IPS-20b (cell line): ENCODE results near the gene KIRREL3.

Experiments
- H3K27ac ChIP-seq: one replicate; pipeline ENCODE4 v1.5.1; 2013; ENCODE audit warnings: low read length
- H3K27me3 ChIP-seq: 2 replicates; pipeline ENCODE4 v1.6.1; 2013; ENCODE audit warnings: mild to moderate bottlenecking, low read length, inconsistent platforms; ENCODE audit not compliant: insufficient read depth
- H3K36me3 ChIP-seq: 2 replicates; pipeline ENCODE4 v1.6.1; 2013; ENCODE audit warnings: low read depth, mild to moderate bottlenecking, inconsistent platforms, low read length, moderate library complexity; ENCODE audit not compliant: insufficient read depth
- H3K4me1 ChIP-seq: 2 replicates; pipeline ENCODE4 v1.6.1; 2013; ENCODE audit warnings: mild to moderate bottlenecking, control low read depth, inconsistent platforms, low read length, moderate library complexity; ENCODE audit not compliant: insufficient read depth
- H3K4me3 ChIP-seq: 2 replicates; pipeline ENCODE4 v1.5.1; 2013; ENCODE audit warnings: mild to moderate bottlenecking, low read length, inconsistent platforms
- H3K9ac ChIP-seq: 2 replicates; pipeline ENCODE4 v1.6.1; 2013; ENCODE audit warnings: low read depth, mild to moderate bottlenecking, inconsistent platforms, low read length, moderate library complexity
- H3K9me3 ChIP-seq: 2 replicates; pipeline ENCODE4 v1.6.1; 2013; ENCODE audit warnings: mild to moderate bottlenecking, low read depth, low read length, inconsistent platforms; ENCODE audit not compliant: insufficient read depth

KIRREL3 gene

DNA sequence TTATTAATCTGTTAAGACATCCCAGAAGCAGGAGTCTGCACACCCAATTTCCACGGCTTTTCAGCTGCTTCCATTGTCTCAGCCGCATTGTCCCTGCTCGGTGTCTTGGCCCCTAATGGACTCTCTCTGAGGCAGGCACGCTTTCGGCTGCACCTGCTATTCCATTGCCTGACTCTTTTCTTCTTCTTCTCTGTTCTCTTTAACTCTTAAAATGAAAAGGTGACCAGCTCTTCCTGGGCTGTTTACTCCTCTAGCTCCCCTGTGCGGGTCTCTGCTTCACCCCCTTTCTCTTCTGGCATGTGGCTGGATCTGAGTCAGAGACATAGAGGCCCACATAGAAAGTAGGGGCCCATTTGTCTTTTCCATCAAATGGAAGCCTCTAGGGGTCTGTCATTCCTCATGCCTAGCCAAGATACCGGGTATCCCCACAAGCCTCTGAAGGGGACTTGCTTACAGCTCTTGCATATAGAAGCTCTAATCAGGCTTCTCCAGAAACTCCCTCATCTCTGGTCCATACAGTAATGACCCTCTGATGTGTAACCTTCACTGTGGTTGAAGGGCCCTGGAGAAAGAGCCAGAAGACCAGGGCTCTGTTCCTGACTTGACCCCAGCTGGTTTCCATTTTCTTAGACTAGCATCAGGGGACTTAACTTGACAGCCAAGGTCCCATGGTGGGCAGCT is 401.2 kb downstream of the KIRREL3 start:
- Histone ChIP-seq H3K27me3 (peaks cover 25% of the 10 kb centered on the region; the same call in 1 of the 2 replicates), H3K9me3 (no peaks in the 10 kb centered on the region), H3K9ac (no peak overlapping the region), H3K27ac (no peak overlapping the region), H3K4me1 (peaks cover 22% of the 10 kb centered on the region; the same call in 1 of the 2 replicates), H3K36me3 (no peaks in the 10 kb centered on the region), H3K4me3 (no peak overlapping the region)

DNA sequence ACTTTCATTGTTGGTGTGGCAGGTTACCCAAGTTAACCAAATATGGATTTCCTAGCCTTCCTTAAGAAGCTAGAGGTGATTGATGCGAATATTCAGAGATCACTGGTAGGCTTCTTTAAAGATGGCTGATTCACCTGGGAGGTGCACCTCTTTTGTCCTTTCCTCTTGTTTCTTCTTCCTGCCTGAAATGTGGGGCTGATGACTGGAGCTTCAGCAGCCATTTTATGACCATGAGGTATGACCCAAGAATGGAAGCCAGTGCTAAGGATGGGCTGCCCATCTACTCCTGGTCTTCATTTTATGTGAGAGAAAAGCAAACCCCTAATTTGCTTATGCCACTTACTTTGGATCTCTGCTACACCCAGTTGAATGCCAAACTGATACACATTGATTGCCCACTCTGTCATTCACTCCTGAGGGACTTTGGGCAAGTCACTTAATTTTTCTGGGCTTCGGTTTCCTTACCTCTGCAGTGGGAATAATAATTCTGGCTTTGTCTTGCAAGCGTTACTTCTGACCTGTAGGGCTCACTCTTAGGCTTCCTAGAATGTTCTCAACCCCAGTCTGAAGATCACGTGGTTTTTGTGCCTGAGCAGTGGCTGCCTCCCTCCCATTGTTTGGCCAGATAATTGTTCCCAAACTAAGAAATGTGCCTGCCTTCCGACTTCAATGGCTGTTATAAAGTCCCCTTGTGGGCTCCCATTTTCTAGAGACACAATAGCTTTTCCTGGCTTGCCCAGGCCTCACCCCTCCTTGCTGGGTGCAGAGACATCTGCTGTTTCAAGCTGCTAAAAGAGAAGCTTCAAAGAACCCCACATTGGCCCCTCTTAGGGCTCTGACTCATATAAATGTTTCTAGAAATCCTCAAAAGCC is 402.0 kb downstream of the KIRREL3 start:
- Histone ChIP-seq H3K4me1 (peaks cover 22% of the 10 kb centered on the region; the same call in 1 of the 2 replicates), H3K36me3 (no peaks in the 10 kb centered on the region), H3K27me3 (peaks cover 19% of the 10 kb centered on the region; the same call in 1 of the 2 replicates)

DNA sequence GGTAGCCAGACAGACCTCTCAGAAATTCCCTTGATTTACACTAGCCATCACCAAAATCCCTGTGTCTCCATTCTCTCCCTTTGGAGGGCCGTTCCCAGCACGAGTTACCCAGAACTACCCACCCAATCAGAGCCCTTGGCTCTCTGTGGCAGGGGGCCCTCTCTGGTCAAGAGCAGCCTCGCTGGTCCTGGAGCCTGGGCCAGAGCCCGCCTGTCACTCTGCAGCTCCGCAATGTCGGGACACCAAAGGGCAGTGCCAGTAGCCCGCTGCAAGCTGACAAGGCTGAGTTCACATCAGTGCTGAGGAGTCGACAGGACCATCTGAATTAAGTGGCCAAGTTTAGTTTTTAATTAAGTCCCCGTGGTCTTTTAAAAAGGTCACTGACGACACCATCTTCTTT is 403.5 kb downstream of the KIRREL3 start:
- H3K9me3 ChIP-seq: no peaks in the 10 kb centered on the region
- peaks cover 14% of the 10 kb centered on the region; the same call in 1 of the 2 replicates for H3K27me3 ChIP-seq
- H3K27ac ChIP-seq: no peak overlapping the region
- peaks cover 18% of the 10 kb centered on the region; the same call in 1 of the 2 replicates for H3K4me1 ChIP-seq
- no peak overlapping the region for H3K9ac ChIP-seq
- H3K4me3 ChIP-seq: no peak overlapping the region
- no peaks in the 10 kb centered on the region for H3K36me3 ChIP-seq

More for the DNA sequence above, 402.0 kb downstream of the KIRREL3 start:
- Histone ChIP-seq H3K4me3 (no peak overlapping the region), H3K27ac (no peak overlapping the region), H3K9me3 (no peaks in the 10 kb centered on the region), H3K9ac (no peak overlapping the region)

DNA sequence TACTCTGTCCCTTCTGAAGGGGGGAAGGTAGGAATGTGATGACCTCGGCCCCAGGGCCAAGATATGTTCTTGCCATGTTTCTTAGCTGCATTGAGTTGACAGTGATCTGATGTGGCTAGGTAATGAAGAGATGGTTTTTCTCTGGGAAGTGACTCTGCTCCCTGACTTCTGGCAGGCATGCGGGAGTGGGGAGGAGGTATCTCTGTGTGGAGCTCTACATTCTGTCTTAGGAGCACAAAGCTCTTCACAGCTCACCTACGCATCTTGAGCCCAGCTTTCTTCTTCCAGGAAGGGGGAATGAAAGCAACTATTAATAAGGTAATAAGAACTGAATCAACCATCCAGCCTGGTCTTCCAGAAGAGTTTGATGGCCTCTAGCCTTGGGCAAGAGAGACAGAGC is 404.1 kb downstream of the KIRREL3 start:
- Histone ChIP-seq H3K4me1 (peaks cover 12% of the 10 kb centered on the region; the same call in 1 of the 2 replicates), H3K36me3 (no peaks in the 10 kb centered on the region), H3K9me3 (no peaks in the 10 kb centered on the region), H3K4me3 (no peak overlapping the region), H3K27ac (no peak overlapping the region), H3K9ac (no peak overlapping the region), H3K27me3 (peaks cover 14% of the 10 kb centered on the region; the same call in 1 of the 2 replicates)

DNA sequence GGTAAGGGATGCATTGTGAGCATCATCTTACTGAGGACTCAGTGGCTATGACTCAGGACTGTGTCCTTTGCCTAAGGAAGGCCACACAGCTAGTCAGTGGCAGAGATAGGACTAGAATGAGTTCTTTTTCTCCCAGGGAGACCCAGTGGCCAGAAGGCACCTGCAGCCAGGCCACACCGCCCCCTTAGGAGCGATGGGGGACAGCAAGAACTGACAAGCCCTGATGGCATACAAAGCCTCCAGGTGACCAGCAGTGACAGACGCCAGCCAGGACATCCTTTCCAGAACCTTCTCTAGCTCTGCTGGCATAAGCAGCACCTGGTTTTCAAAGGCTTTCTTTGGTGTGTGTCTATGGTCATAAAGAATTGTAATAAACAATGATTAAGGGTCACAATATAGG is 405.0 kb downstream of the KIRREL3 start:
- no peak overlapping the region for H3K9ac ChIP-seq

DNA sequence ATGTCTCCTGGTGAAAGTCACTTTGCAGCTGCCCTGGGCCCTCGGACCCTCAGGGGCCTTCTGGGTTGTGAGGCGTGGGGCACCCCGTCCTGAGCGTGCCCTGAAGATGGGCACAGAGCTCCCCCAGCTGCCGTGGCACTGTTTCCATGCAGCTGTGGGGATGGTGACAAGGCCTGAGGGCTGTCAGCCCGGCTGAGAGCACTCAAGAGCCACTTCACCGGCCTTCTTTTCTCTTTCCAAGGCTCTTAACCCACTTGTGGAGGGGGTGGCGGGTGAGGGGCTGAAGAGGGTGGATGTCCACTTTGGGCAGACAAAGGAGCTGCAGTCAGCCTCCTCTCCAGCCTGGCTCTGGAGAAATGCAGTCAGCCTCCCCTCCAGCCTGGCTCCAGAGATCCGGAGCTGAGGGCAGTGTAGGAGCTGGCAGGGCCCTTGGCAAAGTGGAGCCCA is 405.6 kb downstream of the KIRREL3 start:
- Histone ChIP-seq H3K36me3 (no peaks in the 10 kb centered on the region), H3K4me1 (no peaks in the 10 kb centered on the region; the same call in 1 of the 2 replicates), H3K4me3 (no peak overlapping the region), H3K9me3 (no peaks in the 10 kb centered on the region), H3K27ac (no peak overlapping the region), H3K9ac (no peak overlapping the region), H3K27me3 (peaks cover 5% of the 10 kb centered on the region; the same call in 1 of the 2 replicates)

More for the DNA sequence above, 405.0 kb downstream of the KIRREL3 start:
- H3K4me3 ChIP-seq: no peak overlapping the region
- no peaks in the 10 kb centered on the region for H3K9me3 ChIP-seq
- H3K27me3 ChIP-seq: peaks cover 11% of the 10 kb centered on the region; the same call in 1 of the 2 replicates
- H3K27ac ChIP-seq: no peak overlapping the region
- H3K4me1 ChIP-seq: peaks cover 3% of the 10 kb centered on the region; the same call in 1 of the 2 replicates
- H3K36me3 ChIP-seq: no peaks in the 10 kb centered on the region

DNA sequence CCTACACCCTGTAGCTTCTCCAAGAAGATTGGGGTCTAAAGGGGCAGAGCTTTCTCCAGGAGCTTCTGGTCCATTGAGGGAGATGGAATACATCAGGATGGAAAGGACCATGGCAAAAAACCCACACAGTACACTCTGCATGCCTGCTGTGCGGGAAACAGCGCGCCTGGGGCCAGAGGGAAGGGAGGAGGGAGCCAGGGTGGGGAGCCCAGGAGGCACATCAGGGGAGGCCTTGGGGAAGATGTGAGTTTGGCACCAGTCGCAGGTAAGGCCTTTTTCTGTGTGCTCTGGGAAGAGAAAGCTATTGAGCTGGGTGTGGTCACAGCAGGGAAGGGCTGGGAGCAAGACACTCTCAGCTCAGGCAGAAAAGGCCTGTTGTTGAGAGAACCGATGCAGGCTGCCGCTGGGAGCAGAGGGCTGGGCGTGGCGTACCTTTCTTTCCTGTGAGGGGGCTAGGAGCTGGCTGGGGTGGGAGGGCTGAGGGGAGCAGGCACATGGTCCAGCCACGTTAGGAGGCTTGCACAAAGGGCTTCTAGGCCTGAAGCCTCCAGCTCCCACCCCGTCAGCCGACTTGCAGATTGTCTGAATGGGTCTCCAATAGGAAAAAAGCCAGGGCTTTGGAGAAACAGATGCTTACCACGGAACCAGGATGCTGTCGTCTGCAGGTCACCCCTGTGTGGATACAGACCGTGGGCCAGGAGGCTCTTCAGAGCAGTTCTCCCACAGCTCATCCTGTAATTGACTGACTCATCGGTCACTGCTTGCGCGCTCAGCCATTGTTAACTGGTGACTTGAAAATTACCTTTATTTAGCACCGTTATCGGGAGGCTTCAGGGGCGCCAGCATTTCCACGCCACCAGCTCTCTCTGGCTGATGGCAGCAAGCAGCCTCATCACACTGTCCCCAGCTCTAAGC is 407.8 kb downstream of the KIRREL3 start:
- no peak overlapping the region for H3K4me3 ChIP-seq
- H3K27me3 ChIP-seq: no peaks in the 10 kb centered on the region
- H3K9ac ChIP-seq: no peak overlapping the region

DNA sequence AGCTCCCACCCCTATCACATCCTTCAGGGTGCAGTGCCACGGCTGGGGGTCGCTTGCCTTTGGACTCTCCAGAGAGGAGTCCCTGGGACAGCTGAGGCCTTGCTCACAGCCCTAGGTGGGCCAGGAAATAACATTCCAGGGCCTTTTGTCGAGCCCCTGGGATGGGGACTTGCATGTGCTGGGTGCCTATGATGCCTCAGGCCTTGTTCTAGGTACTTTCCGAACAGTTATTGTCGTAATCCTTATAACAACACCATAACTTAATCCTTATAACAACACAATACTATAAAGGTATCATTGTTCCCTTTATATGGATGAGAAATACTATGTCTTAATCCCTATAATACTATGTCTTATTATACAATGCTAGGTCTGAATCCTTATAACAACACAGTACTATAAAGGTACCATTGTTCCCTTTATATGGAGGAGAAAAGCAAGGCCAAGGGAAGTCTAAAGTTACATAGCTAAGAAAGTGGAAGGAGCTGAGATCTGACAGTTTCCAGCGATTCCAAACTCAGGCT is 408.5 kb downstream of the KIRREL3 start:
- no peaks in the 10 kb centered on the region for H3K36me3 ChIP-seq
- no peak overlapping the region for H3K9ac ChIP-seq
- H3K27ac ChIP-seq: no peak overlapping the region
- no peaks in the 10 kb centered on the region; the same call in 1 of the 2 replicates for H3K4me1 ChIP-seq
- no peaks in the 10 kb centered on the region for H3K27me3 ChIP-seq
- H3K9me3 ChIP-seq: no peaks in the 10 kb centered on the region
- H3K4me3 ChIP-seq: no peak overlapping the region

More for the DNA sequence above, 407.8 kb downstream of the KIRREL3 start:
- Histone ChIP-seq H3K36me3 (no peaks in the 10 kb centered on the region), H3K27ac (no peak overlapping the region), H3K4me1 (no peaks in the 10 kb centered on the region; the same call in 1 of the 2 replicates), H3K9me3 (no peaks in the 10 kb centered on the region)

DNA sequence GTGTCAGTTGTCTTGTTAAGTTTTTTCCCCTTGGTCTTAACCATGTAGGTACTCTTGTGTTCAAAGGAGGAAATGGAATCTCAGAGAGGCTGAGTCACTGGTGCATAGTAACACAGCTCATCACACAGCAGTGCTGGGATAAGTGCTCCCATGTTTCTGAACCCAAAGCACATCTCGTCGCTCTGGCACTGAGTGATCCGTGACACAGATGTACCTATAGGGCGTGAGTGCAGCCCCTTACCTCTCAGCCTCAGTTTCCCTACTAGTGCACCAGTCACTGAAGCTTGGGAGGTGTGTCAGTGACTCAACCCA is 411.1 kb downstream of the KIRREL3 start:
- no peak overlapping the region for H3K9ac ChIP-seq
- H3K27me3 ChIP-seq: no peaks in the 10 kb centered on the region
- no peaks in the 10 kb centered on the region for H3K36me3 ChIP-seq
- no peak overlapping the region for H3K4me3 ChIP-seq
- H3K4me1 ChIP-seq: peaks cover 14% of the 10 kb centered on the region; the same call in 1 of the 2 replicates
- H3K27ac ChIP-seq: no peak overlapping the region
- no peaks in the 10 kb centered on the region for H3K9me3 ChIP-seq

DNA sequence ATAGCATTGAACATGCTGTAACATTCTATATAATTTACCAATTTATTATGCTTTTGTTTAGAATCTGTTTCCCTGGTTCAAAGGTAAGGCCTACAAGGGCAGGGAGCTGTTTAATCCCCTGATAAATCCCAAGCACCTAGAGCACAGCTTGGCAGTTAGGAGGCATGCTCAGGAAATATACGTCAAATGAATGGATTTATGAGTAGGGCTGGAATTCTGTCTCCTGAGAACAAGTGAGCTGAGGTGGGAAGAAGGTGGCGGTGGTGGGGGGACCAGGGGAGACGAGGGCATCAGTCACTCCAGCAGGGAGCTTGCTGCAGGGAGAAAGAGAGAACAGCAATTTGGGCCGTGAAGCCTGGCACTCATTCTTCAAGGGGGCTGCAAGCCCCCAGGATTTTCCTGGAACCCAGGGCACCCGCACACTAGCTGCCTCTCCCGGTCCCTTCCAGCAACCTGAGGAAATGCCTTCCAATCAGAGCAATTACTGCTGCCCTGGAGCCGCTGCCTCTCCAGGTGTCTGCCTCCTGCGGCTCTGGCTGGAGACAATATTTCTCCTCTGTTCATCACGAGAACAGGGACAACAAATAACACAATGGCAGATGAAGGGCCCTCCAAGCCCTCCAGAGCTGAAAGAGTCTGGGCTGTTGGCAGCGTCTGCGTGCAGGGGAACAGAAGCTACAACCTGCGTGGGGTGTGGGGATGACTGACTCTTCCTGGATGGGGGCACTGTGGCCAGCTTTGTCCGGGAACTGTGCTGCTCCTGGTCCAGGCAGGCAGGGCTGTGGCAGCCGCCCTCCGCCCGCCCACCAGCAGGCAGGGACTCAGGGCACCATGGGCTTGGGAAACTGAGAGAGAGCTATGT is 411.7 kb downstream of the KIRREL3 start:
- no peak overlapping the region for H3K9ac ChIP-seq
- no peaks in the 10 kb centered on the region for H3K36me3 ChIP-seq
- H3K27ac ChIP-seq: no peak overlapping the region
- H3K27me3 ChIP-seq: no peaks in the 10 kb centered on the region
- no peak overlapping the region for H3K4me3 ChIP-seq
- peaks cover 14% of the 10 kb centered on the region; the same call in 1 of the 2 replicates for H3K4me1 ChIP-seq
- H3K9me3 ChIP-seq: no peaks in the 10 kb centered on the region
